Body of pancreas (tissue), 4 donors: ENCODE measurements around the gene FAF2. TPM values are rescaled to one million over a fixed set of nuclear protein-coding genes. Genes with fewer than 3 reads are reported as not detected.

Source experiments
- ATAC-seq: fragments of 150-250 bp; one replicate; pipeline ENCODE4 v1.9.1; 2016
- DNase-seq, 4 donors: peaks; one replicate each; pipeline ENCODE4 v3.0.0-alpha.2; 2019
- H3K27ac ChIP-seq, 4 donors: fragments of 200-600 bp; sonication (generic); 1 replicate in 3 of 4; 2 replicates in 1 of 4; pipeline versions ENCODE4 v1.5.1 to v1.6.1; 2016 to 2019; ENCODE audit warnings: mild to moderate bottlenecking in 1 of 4, mixed read lengths in 1 of 4, moderate library complexity in 1 of 4
- H3K27me3 ChIP-seq, 2 donors: fragments of 200-600 bp; sonication (generic); one replicate each; pipeline ENCODE4 v1.6.0; 2016; ENCODE audit warnings: mild to moderate bottlenecking in 1 of 2
- H3K36me3 ChIP-seq, 2 donors: fragments of 200-600 bp; sonication (generic); replicated peaks in 1 of 2; 2 replicates each; pipeline ENCODE4 v1.5.1; 2016; ENCODE audit warnings: low read depth in 2 of 2; ENCODE audit not compliant: insufficient read depth in 1 of 2
- H3K4me1 ChIP-seq: fragments of 200-600 bp; sonication (generic); one replicate; pipeline ENCODE4 v1.6.0; 2016
- H3K4me3 ChIP-seq, 2 donors: fragments of 200-600 bp; sonication (generic); 1 replicate in 1 of 2; 2 replicates in 1 of 2; pipeline ENCODE4 v1.5.1; 2016 to 2019
- H3K9me3 ChIP-seq, 3 donors: fragments of 200-600 bp; sonication (generic); 1 replicate in 2 of 3; 2 replicates in 1 of 3; pipeline ENCODE4 v1.5.1; 2016
- CTCF ChIP-seq, 7 experiments: fragments of 450-650 bp in 4 of 7; fragments of 200-600 bp in 3 of 7; sonication (generic) in 3 of 7; IDR thresholded peaks; one replicate each; pipeline ENCODE4 v1.5.1; 2016 to 2019; ENCODE audit warnings: antibody characterized with exemption in 7 of 7
- POLR2A ChIP-seq, 3 donors: fragments of 450-650 bp; IDR thresholded peaks; one replicate each; pipeline ENCODE4 v1.6.1; 2016; ENCODE audit warnings: antibody characterized with exemption in 3 of 3, mild to moderate bottlenecking in 2 of 3
- WGBS, 2 donors: methylation state at CpG; one replicate each; pipeline ENCODE4 v1.1.5; 2017; 5-methylcytosine and 5-hydroxymethylcytosine counted together
- intact Hi-C: fragments of 100-400 bp; cut with DNase I; formaldehyde crosslinking; loops from one replicate; pipeline ENCODE4 v1.15.1; 2023
- total RNA-seq, 2 donors: library from RNA; depleted of rRNA; stranded (reverse); fragments of >200 nt; gene quantifications; one replicate each; pipeline ENCODE4 v1.1.0, GENCODE V29; 2016

Gene FAF2
- total RNA-seq, 2 donors from 2014 or later: 15.8 to 44.2 TPM

GRCh38 chr5:176526462-176526861 lies 78.3 kb downstream of the FAF2 start:
- 92 to 94% methylated on average over 9 of the region's 9 CpGs for WGBS, 2 donors
- ATAC-seq: no peak

GRCh38 chr5:176527246-176528222 lies 79.3 kb downstream of the FAF2 start:
- no peaks in the 10 kb centered on the region for H3K9me3 ChIP-seq

More at GRCh38 chr5:176526462-176526861, 78.3 kb downstream of the FAF2 start:
- no peak for TF ChIP-seq CTCF (IDR thresholded peaks at IDR 0.05)
- TF ChIP-seq POLR2A (IDR thresholded peaks at IDR 0.05): no peak
- no peaks in the 10 kb centered on the region for H3K9me3 ChIP-seq
- no peaks in the 10 kb centered on the region for H3K27me3 ChIP-seq
- no peak for DNase-seq
- H3K4me1 ChIP-seq: peaks cover 3% of the 10 kb centered on the region
- peaks cover 12 to 30% of the 10 kb centered on the region in 2 donors for H3K36me3 ChIP-seq
- intact Hi-C loops: no loop called here
- no peak overlapping the region for H3K4me3 ChIP-seq
- no peak overlapping the region for H3K27ac ChIP-seq

GRCh38 chr5:176528301-176528700 lies 80.1 kb downstream of the FAF2 start:
- Histone ChIP-seq H3K9me3 (no peaks in the 10 kb centered on the region), H3K4me3 (no peak overlapping the region), H3K27me3 (no peaks in the 10 kb centered on the region), H3K27ac (no peak overlapping the region), H3K36me3 (peaks cover 12 to 33% of the 10 kb centered on the region in 2 donors), H3K4me1 (peaks cover 19% of the 10 kb centered on the region)
- ATAC-seq: no peak
- no peak for TF ChIP-seq CTCF (IDR thresholded peaks at IDR 0.05)
- no peak for TF ChIP-seq POLR2A (IDR thresholded peaks at IDR 0.05)
- no peak for DNase-seq
- 88 to 100% methylated on average over 3 to 11 of the region's 11 CpGs for WGBS, 2 donors
- intact Hi-C loops: no loop called here

More at GRCh38 chr5:176527246-176528222, 79.3 kb downstream of the FAF2 start:
- no peak for TF ChIP-seq CTCF (IDR thresholded peaks at IDR 0.05)
- no peak for TF ChIP-seq POLR2A (IDR thresholded peaks at IDR 0.05)
- no peak overlapping the region for H3K27ac ChIP-seq
- peaks cover 12 to 33% of the 10 kb centered on the region in 2 donors for H3K36me3 ChIP-seq
- H3K4me3 ChIP-seq: no peak overlapping the region
- DNase-seq (no peak), ATAC-seq (no peak)
- no peaks in the 10 kb centered on the region for H3K27me3 ChIP-seq
- peaks cover 11% of the 10 kb centered on the region for H3K4me1 ChIP-seq
- WGBS, 2 donors: 86 to 87% methylated on average over 33 to 34 of the region's 34 CpGs
- intact Hi-C loops: no loop called here

- Histone ChIP-seq H3K4me3 (no peak overlapping the region), H3K4me1 (peaks cover 23% of the 10 kb centered on the region), H3K36me3 (peaks cover 12 to 33% of the 10 kb centered on the region in 2 donors), H3K27me3 (no peaks in the 10 kb centered on the region), H3K9me3 (no peaks in the 10 kb centered on the region), H3K27ac (no peak overlapping the region)
- intact Hi-C loops: no loop called here
- 84 to 86% methylated on average over 6 to 17 of the region's 17 CpGs for WGBS, 2 donors
- DNase-seq (no peak), ATAC-seq (no peak)
- no peak for TF ChIP-seq POLR2A (IDR thresholded peaks at IDR 0.05)
- TF ChIP-seq CTCF (IDR thresholded peaks at IDR 0.05): no peak
Measured at GRCh38 chr5:176528761-176529115, 80.6 kb downstream of the FAF2 start.
